ENCODE data around the gene SGSH. TPM values are rescaled to one million over a fixed set of nuclear protein-coding genes. Genes with fewer than 3 reads are reported as not detected.
A peak's percentile ranks its signal among the peaks of the same experiment; 100 is the strongest.

Gene SGSH
- total RNA-seq, 1 experiment from 2014 or later, result 42.8 TPM

DNA sequence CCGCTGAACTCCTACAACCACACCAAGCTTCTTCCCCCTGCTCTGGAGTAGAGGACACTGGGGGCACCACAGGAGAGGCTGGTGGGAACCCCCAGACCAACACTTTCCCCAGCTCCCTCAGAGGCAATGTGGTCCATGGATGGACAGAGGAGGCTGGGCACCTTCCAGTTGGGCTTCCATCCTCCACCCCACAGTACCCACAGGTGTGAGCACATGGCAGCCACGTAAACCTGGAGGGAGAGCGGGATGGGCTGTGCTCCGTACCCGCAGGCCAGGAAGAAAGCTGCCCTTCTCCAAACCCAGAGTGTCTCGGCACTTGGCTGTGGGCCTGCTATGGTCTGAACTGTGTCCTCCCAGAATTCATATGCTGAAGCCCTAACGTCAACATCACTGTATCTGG is 1.7 kb downstream of the SGSH start:
- peak overlapping the region; percentile 96 for H3K4me3 Mint-ChIP-seq (ENCODE audit: unreplicated experiment)
- DNase-seq, result no peak
- Histone ChIP-seq H3K27me3 (replicated peaks; ENCODE audit: control insufficient read depth, insufficient read depth, low read length) (no peaks in the 10 kb centered on the region), H3K4me3 (ENCODE audit: low read depth, low read length) (no peak overlapping the region), H3K9me3 (no peaks in the 10 kb centered on the region), H3K36me3 (ENCODE audit: control insufficient read depth, insufficient read depth, low read length) (peaks cover 3% of the 10 kb centered on the region), H3K4me1 (0 out of 2 replicates have a peak, but pooled peaks cover 6% of the 10 kb centered on the region)
- H3K27me3 Mint-ChIP-seq (ENCODE audit: insufficient read depth, unreplicated experiment), result no peaks in the 10 kb centered on the region
- TF ChIP-seq, protein P1, sequence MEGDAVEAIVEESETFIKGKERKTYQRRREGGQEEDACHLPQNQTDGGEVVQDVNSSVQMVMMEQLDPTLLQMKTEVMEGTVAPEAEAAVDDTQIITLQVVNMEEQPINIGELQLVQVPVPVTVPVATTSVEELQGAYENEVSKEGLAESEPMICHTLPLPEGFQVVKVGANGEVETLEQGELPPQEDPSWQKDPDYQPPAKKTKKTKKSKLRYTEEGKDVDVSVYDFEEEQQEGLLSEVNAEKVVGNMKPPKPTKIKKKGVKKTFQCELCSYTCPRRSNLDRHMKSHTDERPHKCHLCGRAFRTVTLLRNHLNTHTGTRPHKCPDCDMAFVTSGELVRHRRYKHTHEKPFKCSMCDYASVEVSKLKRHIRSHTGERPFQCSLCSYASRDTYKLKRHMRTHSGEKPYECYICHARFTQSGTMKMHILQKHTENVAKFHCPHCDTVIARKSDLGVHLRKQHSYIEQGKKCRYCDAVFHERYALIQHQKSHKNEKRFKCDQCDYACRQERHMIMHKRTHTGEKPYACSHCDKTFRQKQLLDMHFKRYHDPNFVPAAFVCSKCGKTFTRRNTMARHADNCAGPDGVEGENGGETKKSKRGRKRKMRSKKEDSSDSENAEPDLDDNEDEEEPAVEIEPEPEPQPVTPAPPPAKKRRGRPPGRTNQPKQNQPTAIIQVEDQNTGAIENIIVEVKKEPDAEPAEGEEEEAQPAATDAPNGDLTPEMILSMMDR (IDR thresholded peaks at IDR 0.05; ENCODE audit: insufficient read depth in 1 of 2, low read depth in 1 of 2, low read length in 1 of 2, severe bottlenecking in 1 of 2, unreplicated experiment in 1 of 2), result no peak
- no TSS peak for BruUV-seq (replicated peaks)
- intact Hi-C loops (cut with micrococcal nuclease; ENCODE audit: unreplicated experiment), result no loop called here
- no peaks in the 10 kb centered on the region for H3K9me3 Mint-ChIP-seq (ENCODE audit: unreplicated experiment)
- ChIA-PET CTCF (no interaction called here), POLR2A (no interaction called here)
- H3K36me3 Mint-ChIP-seq (ENCODE audit: insufficient read depth, unreplicated experiment), result peaks cover 31% of the 10 kb centered on the region
- H3K4me1 Mint-ChIP-seq (ENCODE audit: low read depth, unreplicated experiment), result no peaks in the 10 kb centered on the region
- no peak overlapping the region for H3K27ac Mint-ChIP-seq (ENCODE audit: unreplicated experiment)

DNA sequence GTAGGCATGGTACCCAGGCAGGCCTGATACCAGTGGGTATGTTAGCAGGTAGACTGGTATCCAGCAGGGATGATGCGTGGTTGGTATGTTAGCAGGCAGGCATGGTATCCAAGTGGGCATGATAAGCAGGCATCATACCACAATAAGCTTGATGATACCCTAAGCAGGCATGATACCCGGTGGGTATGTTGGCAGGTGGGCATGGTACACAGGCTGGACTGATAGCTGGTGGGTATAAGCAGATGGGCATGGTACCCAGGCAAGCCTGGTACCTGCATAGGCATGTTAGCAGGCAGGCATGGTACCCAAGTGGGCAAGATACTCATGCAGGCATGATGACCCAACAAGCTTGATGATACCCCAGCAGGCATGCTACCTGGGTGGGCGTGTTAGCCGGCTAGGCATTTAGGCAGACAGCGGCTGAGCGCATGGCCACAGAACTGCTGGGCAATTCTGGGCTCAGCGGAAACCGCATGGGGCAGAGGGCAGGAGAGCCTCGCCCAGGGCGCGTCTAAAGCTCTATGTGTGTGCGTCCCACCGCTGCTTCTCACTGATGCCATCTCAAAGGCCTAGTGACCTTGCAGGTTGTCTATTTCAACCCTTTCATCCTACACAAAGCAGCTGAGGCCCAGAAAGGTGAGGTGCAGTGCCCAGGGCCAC is 2.3 kb downstream of the SGSH start:
- Histone ChIP-seq H3K4me3 (ENCODE audit: low read depth, low read length) (no peak overlapping the region), H3K36me3 (ENCODE audit: control insufficient read depth, insufficient read depth, low read length) (peaks cover 3% of the 10 kb centered on the region), H3K4me1 (0 out of 2 replicates have a peak, but pooled peaks cover 6% of the 10 kb centered on the region), H3K9me3 (no peaks in the 10 kb centered on the region), H3K27me3 (replicated peaks; ENCODE audit: control insufficient read depth, insufficient read depth, low read length) (no peaks in the 10 kb centered on the region)
- peaks cover 31% of the 10 kb centered on the region for H3K36me3 Mint-ChIP-seq (ENCODE audit: insufficient read depth, unreplicated experiment)
- no peaks in the 10 kb centered on the region for H3K27me3 Mint-ChIP-seq (ENCODE audit: insufficient read depth, unreplicated experiment)
- ChIA-PET CTCF (no interaction called here), POLR2A (no interaction called here)
- intact Hi-C loops (cut with micrococcal nuclease; ENCODE audit: unreplicated experiment), result no loop called here
- TF ChIP-seq, protein P1 (IDR thresholded peaks at IDR 0.05; ENCODE audit: insufficient read depth in 1 of 2, low read depth in 1 of 2, low read length in 1 of 2, severe bottlenecking in 1 of 2, unreplicated experiment in 1 of 2), result no peak
- no peak for DNase-seq
- H3K9me3 Mint-ChIP-seq (ENCODE audit: unreplicated experiment), result no peaks in the 10 kb centered on the region
- H3K4me3 Mint-ChIP-seq (ENCODE audit: unreplicated experiment), result no peak overlapping the region
- BruUV-seq (replicated peaks), result no TSS peak
- H3K4me1 Mint-ChIP-seq (ENCODE audit: low read depth, unreplicated experiment), result no peaks in the 10 kb centered on the region
- no peak overlapping the region for H3K27ac Mint-ChIP-seq (ENCODE audit: unreplicated experiment)

DNA sequence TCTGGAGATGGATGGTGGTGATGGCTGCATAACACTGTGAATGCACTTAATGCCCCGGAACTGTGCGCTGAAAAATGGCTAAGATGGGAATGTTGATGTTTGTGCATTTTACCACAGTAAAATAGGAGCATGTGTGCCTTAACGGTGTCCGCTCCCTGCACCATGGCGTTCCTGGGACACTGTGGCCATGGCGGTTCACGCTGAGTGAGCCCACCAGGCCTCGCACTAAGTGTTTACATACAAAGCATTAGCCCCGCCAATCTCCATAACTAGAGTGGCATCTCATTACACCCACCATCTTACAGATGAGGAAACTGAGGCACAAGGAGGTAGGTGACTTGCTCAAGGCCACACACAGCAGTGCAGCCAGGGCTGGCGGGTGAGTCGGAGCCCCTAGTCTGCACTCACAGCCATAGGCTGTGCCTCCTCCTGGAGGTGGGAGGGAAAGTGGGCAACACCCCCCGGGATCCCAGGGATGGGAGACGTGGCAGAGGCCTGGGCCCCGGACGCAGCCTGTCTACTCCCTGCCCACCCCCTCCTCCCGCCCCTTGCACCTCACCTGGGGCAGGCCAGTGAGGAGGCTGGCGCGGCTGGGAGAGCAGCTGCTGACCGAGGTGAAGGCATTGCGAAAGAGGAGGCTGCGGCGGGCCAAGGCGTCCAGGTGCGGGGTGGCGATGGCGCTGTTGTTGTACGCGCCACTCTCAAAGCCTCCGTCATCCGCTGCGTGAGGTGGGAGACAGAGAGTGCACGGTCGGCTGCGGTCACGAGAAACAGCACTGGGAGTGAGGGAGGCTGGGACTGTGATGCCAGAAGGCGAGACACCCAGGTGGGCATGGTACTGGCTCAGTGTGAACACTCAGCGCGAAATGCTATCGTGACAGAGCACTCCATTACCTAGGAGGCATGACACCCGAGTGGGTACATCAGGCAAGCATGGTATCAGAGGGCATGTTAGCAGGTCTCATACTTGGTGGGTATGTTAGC is 3.4 kb downstream of the SGSH start:
- H3K4me3 Mint-ChIP-seq (ENCODE audit: unreplicated experiment), result no peak overlapping the region
- H3K27ac Mint-ChIP-seq (ENCODE audit: unreplicated experiment), result no peak overlapping the region
- no peaks in the 10 kb centered on the region for H3K27me3 Mint-ChIP-seq (ENCODE audit: insufficient read depth, unreplicated experiment)
- H3K36me3 ChIP-seq (ENCODE audit: control insufficient read depth, insufficient read depth, low read length), result peaks cover 3% of the 10 kb centered on the region
- H3K4me1 ChIP-seq, result 0 out of 2 replicates have a peak, but pooled peaks cover 6% of the 10 kb centered on the region
- intact Hi-C loops (cut with micrococcal nuclease; ENCODE audit: unreplicated experiment), result no loop called here
- peaks cover 31% of the 10 kb centered on the region for H3K36me3 Mint-ChIP-seq (ENCODE audit: insufficient read depth, unreplicated experiment)
- TF ChIP-seq, protein P1 (IDR thresholded peaks at IDR 0.05; ENCODE audit: insufficient read depth in 1 of 2, low read depth in 1 of 2, low read length in 1 of 2, severe bottlenecking in 1 of 2, unreplicated experiment in 1 of 2), result no peak
- ChIA-PET CTCF (no interaction called here), POLR2A (no interaction called here)
- no peak overlapping the region for H3K4me3 ChIP-seq (ENCODE audit: low read depth, low read length)
- H3K9me3 ChIP-seq, result no peaks in the 10 kb centered on the region
- no peaks in the 10 kb centered on the region for H3K27me3 ChIP-seq (replicated peaks; ENCODE audit: control insufficient read depth, insufficient read depth, low read length)
- BruUV-seq (replicated peaks), result no TSS peak
- no peak for DNase-seq
- no peaks in the 10 kb centered on the region for H3K4me1 Mint-ChIP-seq (ENCODE audit: low read depth, unreplicated experiment)
- no peaks in the 10 kb centered on the region for H3K9me3 Mint-ChIP-seq (ENCODE audit: unreplicated experiment)

Measured in Caco-2 (cell line).